ENCODE measurements around the gene HOXA9. TPM values are rescaled to one million over a fixed set of nuclear protein-coding genes. Genes with fewer than 3 reads are reported as not detected.

HOXA9 gene
- total RNA-seq, 1 experiment from 2014 or later, result 71.2 TPM

Other genes starting within 250 kb of the HOXA9 start
- gene HOXA1, start 69.5 kb downstream of the HOXA9 start, total RNA-seq (2014; rRNA removed; shearing (Covaris generic)), result 11.8 and 15.5 TPM in 2 replicates
- not detected in 2 replicates for gene HOXA2, start 62.9 kb downstream of the HOXA9 start, total RNA-seq (2014; rRNA removed; shearing (Covaris generic))
- not detected in 2 replicates for gene HOXA4, start 34.8 kb downstream of the HOXA9 start, total RNA-seq (2014; rRNA removed; shearing (Covaris generic))
- 0.81 and 1.6 TPM in 2 replicates for gene HOXA5, start 21.9 kb downstream of the HOXA9 start, total RNA-seq (2014; rRNA removed; shearing (Covaris generic))
- gene HOXA6, start 17.8 kb downstream of the HOXA9 start, total RNA-seq (2014; rRNA removed; shearing (Covaris generic)), result 5.1 TPM in 1 of 2 replicates, not detected in the other
- gene HOXA3, start 13.0 kb downstream of the HOXA9 start, total RNA-seq (2014; rRNA removed; shearing (Covaris generic)), result 2.2 TPM in 1 of 2 replicates, not detected in the other
- 4.4 and 7.1 TPM in 2 replicates for gene HOXA7, start 8.9 kb downstream of the HOXA9 start, total RNA-seq (2014; rRNA removed; shearing (Covaris generic))
- gene HOXA10, start 8.8 kb upstream of the HOXA9 start, total RNA-seq (2014; rRNA removed; shearing (Covaris generic)), result 10.3 and 23.0 TPM in 2 replicates
- 9.3 and 11.6 TPM in 2 replicates for gene HOXA11, start 19.7 kb upstream of the HOXA9 start, total RNA-seq (2014; rRNA removed; shearing (Covaris generic))
- 0.37 TPM in 1 of 2 replicates, not detected in the other for gene HOXA13, start 34.6 kb upstream of the HOXA9 start, total RNA-seq (2014; rRNA removed; shearing (Covaris generic))
- not detected in 2 replicates for gene EVX1, start 77.3 kb upstream of the HOXA9 start, total RNA-seq (2014; rRNA removed; shearing (Covaris generic))